GM23248 (cell line): ENCODE measurements around the gene NTF3.

Experiments used
- EZH2 ChIP-seq: fragments of 200-600 bp; sonication (generic); IDR thresholded peaks from 2 replicates; pipeline ENCODE4 v1.6.1; 2018; ENCODE audit warnings: antibody characterized with exemption, mild to moderate bottlenecking; ENCODE audit not compliant: insufficient read depth, poor library complexity, severe bottlenecking
- EZH2phosphoT487 ChIP-seq: fragments of 200-600 bp; sonication (generic); IDR thresholded peaks from 2 replicates; pipeline ENCODE4 v1.6.1; 2018; ENCODE audit warnings: antibody characterized with exemption, moderate library complexity, mild to moderate bottlenecking, low read depth; ENCODE audit not compliant: insufficient read depth

DNA sequence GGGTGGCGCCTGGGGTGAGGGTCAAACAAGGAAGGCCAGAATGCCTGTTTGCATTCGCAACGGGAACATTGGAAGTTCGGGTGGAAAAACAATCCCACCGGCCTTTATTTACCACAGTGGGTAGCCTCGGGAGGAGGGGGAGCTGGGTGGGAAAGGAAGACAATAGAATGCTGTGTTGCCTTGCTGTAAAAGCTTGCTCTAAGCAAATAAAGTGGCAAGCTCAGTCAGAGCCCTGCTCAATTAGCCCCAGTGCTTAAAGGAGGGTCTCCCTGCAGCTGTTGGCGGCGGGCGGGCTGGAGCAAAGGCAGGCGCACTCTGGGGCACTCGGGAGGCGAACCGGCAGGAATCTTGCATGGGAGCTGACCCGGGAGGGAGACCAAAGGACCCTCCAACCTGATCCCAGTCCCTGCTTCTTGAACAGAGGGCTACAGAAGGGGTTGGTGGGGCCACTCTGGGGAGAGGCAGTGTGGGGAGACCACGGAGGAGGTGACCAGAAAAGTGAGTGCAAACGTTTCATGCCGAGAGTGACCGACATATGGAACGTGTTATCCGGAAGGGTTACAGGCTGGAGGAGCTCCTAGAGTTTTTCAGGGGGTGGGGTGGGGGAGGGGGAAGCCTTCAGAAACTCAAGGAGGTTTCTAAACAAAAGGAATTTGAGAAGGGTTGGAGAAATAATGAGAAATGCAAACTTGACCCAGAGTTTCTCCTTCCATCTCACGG, 48.5 kb downstream of the NTF3 start:
- TF ChIP-seq EZH2phosphoT487 (no peak), EZH2 (no peak)
